ENCODE measurements around the gene CTF1. TPM values are rescaled to one million over a fixed set of nuclear protein-coding genes. Genes with fewer than 3 reads are reported as not detected.

CTF1 gene
- total and polyA plus RNA-seq, 4 donors = 0.19 to 0.75 (median 0.35) TPM; not detected in 1

DNA sequence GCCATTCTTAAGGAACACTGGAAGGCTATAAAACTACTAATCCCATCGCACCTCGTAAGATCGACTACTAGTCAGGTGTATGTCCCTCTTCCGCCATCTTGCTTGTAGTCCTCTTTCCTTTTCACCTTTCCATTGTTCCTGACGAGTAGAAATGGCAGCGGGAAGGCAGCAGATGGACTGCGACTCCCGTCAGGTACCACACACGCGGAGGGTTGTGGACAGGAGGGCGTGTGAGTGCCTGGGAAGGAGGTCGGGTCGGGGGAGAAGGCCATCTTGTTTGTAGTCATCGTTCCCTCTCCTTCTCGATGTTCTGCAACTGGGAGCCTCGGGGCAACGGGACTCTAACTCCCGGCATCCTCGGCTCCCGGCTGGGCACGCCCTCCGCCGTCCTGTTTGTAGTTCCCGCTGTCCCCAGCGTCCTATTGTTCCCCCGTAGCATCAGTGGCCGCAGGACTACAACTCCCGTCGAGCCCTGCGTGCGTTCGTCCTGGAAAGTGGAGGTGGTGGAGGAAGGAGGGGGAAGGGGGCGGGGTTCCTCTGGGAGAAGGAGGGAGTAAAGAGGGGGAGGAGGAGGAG lies 26.6 kb downstream of the CTF1 start:
- Histone ChIP-seq H3K27me3 (ENCODE audit: control insufficient read depth in 4 of 4, insufficient read depth in 4 of 4, low read length in 3 of 4) (no peaks in the 10 kb centered on the region), H3K9ac (ENCODE audit: low read depth in 1 of 2, low read length in 2 of 2) (peak overlapping the region; percentile 74 to 79), H3K36me3 (ENCODE audit: control insufficient read depth in 4 of 4, insufficient read depth in 3 of 4, low read depth in 1 of 4, low read length in 3 of 4) (no peaks in the 10 kb centered on the region), H3K4me1 (ENCODE audit: control insufficient read depth in 4 of 4, insufficient read depth in 4 of 4, low read length in 3 of 4) (peaks cover 4 to 9% (median 8%) of the 10 kb centered on the region in 4 donors), H3K27ac (ENCODE audit: low read depth in 1 of 2, low read length in 2 of 2) (peak overlapping the region; percentile 96 to 98), H3K4me3 (ENCODE audit: low read depth in 1 of 3, low read length in 3 of 3) (peak overlapping the region; percentile 72 to 86 (median 80)), H3K9me3 (ENCODE audit: control insufficient read depth in 4 of 4, low read length in 3 of 4) (no peaks in the 10 kb centered on the region)
- TF ChIP-seq, protein P1, sequence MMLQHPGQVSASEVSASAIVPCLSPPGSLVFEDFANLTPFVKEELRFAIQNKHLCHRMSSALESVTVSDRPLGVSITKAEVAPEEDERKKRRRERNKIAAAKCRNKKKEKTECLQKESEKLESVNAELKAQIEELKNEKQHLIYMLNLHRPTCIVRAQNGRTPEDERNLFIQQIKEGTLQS (IDR thresholded peaks at IDR 0.05) = no peak
- no peak for TF ChIP-seq NR2F2 (IDR thresholded peaks at IDR 0.05)
- TF ChIP-seq, protein P2, sequence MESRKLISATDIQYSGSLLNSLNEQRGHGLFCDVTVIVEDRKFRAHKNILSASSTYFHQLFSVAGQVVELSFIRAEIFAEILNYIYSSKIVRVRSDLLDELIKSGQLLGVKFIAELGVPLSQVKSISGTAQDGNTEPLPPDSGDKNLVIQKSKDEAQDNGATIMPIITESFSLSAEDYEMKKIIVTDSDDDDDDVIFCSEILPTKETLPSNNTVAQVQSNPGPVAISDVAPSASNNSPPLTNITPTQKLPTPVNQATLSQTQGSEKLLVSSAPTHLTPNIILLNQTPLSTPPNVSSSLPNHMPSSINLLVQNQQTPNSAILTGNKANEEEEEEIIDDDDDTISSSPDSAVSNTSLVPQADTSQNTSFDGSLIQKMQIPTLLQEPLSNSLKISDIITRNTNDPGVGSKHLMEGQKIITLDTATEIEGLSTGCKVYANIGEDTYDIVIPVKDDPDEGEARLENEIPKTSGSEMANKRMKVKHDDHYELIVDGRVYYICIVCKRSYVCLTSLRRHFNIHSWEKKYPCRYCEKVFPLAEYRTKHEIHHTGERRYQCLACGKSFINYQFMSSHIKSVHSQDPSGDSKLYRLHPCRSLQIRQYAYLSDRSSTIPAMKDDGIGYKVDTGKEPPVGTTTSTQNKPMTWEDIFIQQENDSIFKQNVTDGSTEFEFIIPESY (IDR thresholded peaks at IDR 0.05) = no peak
- no peak for TF ChIP-seq FOXA1 (IDR thresholded peaks at IDR 0.05)
- TF ChIP-seq RXRA (IDR thresholded peaks at IDR 0.05) = peak; percentile 43 to 66
- peak; percentile 99 for TF ChIP-seq YY1 (IDR thresholded peaks at IDR 0.05)
- no peak for TF ChIP-seq EGR1 (IDR thresholded peaks at IDR 0.05; ENCODE audit: low read depth in 2 of 2)
- peak; percentile 22 for TF ChIP-seq FOXA2 (IDR thresholded peaks at IDR 0.05)
- no peak for TF ChIP-seq RAD21 (IDR thresholded peaks at IDR 0.05)
- TF ChIP-seq GABPA (IDR thresholded peaks at IDR 0.05 in 1 of 2, conservative IDR thresholded peaks at IDR 0.05 in 1 of 2) = no peak
- TF ChIP-seq TAF1 (conservative IDR thresholded peaks at IDR 0.05) = peak; percentile 85
- TF ChIP-seq HNF4G (IDR thresholded peaks at IDR 0.05) = no peak
- TF ChIP-seq JUND (IDR thresholded peaks at IDR 0.05) = peak in 1 of 2 donors; percentile 61
- TF ChIP-seq SP1 (IDR thresholded peaks at IDR 0.05) = peak; percentile 69
- TF ChIP-seq, protein P3, sequence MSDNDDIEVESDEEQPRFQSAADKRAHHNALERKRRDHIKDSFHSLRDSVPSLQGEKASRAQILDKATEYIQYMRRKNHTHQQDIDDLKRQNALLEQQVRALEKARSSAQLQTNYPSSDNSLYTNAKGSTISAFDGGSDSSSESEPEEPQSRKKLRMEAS (IDR thresholded peaks at IDR 0.05) = peak; percentile 44
- TF ChIP-seq HNF4A (conservative IDR thresholded peaks at IDR 0.05) = peak in 1 of 2 donors; percentile 45
- TF ChIP-seq, protein P4, sequence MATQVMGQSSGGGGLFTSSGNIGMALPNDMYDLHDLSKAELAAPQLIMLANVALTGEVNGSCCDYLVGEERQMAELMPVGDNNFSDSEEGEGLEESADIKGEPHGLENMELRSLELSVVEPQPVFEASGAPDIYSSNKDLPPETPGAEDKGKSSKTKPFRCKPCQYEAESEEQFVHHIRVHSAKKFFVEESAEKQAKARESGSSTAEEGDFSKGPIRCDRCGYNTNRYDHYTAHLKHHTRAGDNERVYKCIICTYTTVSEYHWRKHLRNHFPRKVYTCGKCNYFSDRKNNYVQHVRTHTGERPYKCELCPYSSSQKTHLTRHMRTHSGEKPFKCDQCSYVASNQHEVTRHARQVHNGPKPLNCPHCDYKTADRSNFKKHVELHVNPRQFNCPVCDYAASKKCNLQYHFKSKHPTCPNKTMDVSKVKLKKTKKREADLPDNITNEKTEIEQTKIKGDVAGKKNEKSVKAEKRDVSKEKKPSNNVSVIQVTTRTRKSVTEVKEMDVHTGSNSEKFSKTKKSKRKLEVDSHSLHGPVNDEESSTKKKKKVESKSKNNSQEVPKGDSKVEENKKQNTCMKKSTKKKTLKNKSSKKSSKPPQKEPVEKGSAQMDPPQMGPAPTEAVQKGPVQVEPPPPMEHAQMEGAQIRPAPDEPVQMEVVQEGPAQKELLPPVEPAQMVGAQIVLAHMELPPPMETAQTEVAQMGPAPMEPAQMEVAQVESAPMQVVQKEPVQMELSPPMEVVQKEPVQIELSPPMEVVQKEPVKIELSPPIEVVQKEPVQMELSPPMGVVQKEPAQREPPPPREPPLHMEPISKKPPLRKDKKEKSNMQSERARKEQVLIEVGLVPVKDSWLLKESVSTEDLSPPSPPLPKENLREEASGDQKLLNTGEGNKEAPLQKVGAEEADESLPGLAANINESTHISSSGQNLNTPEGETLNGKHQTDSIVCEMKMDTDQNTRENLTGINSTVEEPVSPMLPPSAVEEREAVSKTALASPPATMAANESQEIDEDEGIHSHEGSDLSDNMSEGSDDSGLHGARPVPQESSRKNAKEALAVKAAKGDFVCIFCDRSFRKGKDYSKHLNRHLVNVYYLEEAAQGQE (IDR thresholded peaks at IDR 0.05) = peak; percentile 78
- TF ChIP-seq CTCF (IDR thresholded peaks at IDR 0.05; ENCODE audit: low read depth, low read length, missing input control) = no peak
- DNase-seq (ENCODE audit: low spot score) = peak; percentile 95
- WGBS = under 1% methylated on average over 33 of the region's 33 CpGs
